Fibroblast of mammary gland (primary cell): Measurements from ENCODE around the gene NECAB2.

ENCODE experiments used
- DNase-seq: peaks from one replicate; pipeline ENCODE4 v3.0.0-alpha.2; 2010; ENCODE audit warnings: low read depth
- H3K4me3 ChIP-seq: 2 replicates; pipeline ENCODE4 v1.5.1; 2011; ENCODE audit warnings: low read depth, mild to moderate bottlenecking, low read length, moderate library complexity; ENCODE audit not compliant: control insufficient read depth
- TF ChIP-seq, protein P1 (sequence below): conservative IDR thresholded peaks from 2 replicates; pipeline ENCODE4 v1.5.1; 2011; ENCODE audit warnings: low read depth, low read length, inconsistent platforms; ENCODE audit not compliant: control insufficient read depth, insufficient read depth

The NECAB2 gene

DNA sequence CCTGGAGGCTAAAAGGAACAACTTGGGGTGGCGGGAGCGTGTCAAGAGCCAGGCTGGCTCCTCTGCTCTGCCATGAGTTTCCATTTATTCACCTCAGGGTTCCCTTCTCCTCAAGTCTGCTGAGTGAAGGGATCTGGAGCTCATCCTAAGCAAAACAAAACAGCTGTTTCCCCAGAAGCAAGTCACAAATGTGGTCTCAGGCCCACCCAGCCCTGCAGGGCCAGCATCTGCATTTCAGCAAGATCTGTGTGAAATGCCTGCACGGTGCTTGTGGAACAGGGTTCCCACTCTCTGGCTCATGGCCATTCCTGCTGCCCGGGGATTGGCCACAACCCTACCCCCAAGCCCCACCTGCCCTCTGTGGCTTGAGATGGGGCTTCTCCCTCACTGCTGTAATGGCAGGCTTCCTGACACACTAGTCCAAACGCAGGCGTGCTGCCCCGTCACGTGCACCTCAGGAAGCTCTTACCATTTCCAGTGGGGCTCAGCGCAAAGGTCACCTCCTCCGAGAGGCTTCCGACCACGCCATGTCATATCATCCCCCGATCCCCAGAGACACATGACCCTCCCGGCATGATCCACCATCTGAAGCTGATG is 72.3 kb downstream of the NECAB2 start:
- no peak overlapping the region for H3K4me3 ChIP-seq
- TF ChIP-seq, protein P1, sequence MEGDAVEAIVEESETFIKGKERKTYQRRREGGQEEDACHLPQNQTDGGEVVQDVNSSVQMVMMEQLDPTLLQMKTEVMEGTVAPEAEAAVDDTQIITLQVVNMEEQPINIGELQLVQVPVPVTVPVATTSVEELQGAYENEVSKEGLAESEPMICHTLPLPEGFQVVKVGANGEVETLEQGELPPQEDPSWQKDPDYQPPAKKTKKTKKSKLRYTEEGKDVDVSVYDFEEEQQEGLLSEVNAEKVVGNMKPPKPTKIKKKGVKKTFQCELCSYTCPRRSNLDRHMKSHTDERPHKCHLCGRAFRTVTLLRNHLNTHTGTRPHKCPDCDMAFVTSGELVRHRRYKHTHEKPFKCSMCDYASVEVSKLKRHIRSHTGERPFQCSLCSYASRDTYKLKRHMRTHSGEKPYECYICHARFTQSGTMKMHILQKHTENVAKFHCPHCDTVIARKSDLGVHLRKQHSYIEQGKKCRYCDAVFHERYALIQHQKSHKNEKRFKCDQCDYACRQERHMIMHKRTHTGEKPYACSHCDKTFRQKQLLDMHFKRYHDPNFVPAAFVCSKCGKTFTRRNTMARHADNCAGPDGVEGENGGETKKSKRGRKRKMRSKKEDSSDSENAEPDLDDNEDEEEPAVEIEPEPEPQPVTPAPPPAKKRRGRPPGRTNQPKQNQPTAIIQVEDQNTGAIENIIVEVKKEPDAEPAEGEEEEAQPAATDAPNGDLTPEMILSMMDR, result no peak
- DNase-seq, result no peak

DNA sequence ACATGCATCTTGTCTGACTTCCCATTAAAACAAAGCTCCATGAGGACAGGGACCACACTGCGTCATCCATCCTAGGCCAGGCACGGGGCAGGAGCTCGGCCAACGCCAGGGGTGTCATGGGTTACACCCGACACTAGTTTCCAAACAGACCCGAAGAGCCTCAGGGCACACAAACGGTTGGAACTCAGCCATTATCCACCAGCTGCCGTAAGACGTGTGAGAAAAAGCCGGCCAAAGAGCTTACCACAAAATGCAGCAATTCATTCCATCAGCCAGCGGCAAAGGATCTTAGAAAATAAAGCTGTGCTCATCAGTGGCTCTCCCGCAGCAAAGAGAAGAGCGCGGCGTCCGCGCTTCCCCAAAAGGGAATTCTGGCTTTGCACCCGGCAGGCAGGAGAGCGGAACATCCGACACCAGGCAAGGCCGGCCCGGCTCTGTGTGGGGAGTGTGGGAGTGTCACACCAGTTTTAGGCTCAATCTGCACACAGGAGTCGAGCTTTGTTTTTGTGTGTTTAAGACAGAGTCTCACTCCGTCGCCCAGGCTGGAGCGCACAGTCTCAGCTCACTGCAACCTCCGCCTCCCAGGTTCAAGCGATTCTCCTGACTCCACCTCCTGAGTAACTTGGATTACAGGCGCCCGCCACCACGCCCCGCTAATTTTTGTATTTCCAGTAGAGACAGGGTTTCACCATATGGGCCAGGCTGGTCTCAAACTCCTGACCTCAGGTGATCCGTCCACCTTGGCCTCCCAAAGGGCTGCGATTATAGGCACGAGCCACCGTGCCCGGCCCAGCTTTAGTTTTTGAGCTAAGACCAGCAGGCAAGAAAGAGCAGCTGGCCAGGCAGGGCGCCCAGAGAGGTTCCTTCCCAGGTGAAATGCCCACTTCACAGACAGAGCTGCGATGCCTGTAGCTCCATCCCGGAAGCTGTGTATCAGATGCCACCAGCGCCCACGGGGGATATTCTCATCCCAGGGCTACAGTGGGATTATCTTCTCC is 73.1 kb downstream of the NECAB2 start:
- DNase-seq, result no peak
- H3K4me3 ChIP-seq, result no peak overlapping the region
- TF ChIP-seq, protein P1, result no peak

DNA sequence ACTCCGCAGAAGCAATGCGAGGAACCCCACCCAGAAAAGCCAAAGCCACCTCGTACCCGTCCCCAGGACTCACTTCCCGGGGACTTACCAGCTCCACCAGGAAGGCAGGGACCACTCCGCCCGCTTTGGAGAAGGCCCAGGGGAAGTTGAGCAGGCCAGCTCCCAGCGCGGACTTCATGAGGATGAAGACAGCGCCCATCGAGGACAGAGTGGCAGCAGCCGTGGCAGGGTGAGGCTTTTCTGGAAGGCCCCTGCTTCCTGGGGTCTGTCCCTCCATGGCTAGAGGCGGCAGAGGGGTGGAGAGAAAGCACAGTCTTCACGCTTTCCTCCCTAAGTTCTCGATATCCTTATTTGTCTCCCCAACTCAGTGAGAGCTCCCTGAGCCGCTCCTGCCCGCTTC is 73.8 kb downstream of the NECAB2 start:
- H3K4me3 ChIP-seq, result no peak overlapping the region
- TF ChIP-seq, protein P1, result no peak
- no peak for DNase-seq

DNA sequence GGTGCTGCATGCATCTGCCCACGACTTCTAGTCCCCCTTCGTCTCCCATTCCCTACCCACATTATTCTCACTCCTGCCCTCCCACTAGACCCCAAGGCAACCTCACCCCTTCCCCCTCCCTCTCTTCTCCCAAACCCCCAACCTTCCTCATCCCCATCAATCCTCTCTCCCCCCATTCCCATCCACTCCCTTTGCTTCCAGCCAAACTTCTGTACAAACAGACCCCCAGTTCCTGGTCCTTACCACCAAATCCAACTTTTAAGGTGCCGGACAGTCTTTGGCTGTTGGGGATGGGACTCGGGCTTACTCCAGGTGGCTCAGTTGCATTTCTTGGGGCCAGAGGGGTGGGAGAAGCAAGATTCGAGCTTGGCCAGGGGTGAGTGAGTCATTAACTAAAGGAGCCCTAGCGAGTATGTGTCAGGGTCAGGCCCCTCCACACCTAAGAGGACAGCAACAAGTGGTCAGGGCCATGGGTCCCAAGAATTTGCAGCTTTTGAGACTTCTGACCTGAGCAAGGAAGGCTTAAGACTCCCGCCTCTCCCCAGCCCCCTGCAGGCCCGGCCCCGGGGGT is 74.3 kb downstream of the NECAB2 start, which contains the start of gene SLC38A8:
SLC38A8 (minus strand) TSS at position 488 of the 571 bp plus-strand sequence. CDS start 638 bp downstream, outside the sequence.
- TF ChIP-seq, protein P1, result no peak
- no peak for DNase-seq
- H3K4me3 ChIP-seq, result no peak within 1 kb of the TSS

DNA sequence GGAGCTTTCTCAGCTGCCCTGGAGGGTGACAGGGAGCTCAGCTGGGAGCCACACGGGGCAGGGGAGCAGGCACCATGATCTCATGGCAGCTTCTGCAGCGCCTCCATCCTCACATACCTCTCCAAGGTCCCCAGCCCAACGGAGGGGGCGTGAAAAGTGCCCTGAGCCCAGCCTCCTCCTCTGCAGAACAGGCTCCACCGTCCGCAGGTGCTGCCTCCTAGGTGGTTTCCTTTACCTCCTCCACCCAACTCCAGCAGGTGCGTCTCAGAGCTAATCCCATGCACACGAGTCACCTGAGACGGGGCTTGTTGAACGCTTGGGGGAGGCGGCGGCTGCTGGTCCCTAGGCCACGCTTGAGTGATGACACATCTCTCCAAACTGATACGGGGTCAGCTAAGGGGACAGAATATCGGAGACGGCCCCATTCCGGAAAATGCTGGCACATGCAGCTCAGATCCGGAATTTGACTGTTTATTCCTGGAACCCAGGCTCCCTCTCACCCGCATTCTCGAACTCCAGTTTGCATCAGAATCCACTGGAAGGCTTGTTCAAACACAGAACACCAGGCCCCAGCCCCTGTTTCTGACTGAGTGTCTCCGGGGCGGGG is 74.9 kb downstream of the NECAB2 start:
- TF ChIP-seq, protein P1, result no peak
- DNase-seq, result no peak
- H3K4me3 ChIP-seq, result no peak overlapping the region

DNA sequence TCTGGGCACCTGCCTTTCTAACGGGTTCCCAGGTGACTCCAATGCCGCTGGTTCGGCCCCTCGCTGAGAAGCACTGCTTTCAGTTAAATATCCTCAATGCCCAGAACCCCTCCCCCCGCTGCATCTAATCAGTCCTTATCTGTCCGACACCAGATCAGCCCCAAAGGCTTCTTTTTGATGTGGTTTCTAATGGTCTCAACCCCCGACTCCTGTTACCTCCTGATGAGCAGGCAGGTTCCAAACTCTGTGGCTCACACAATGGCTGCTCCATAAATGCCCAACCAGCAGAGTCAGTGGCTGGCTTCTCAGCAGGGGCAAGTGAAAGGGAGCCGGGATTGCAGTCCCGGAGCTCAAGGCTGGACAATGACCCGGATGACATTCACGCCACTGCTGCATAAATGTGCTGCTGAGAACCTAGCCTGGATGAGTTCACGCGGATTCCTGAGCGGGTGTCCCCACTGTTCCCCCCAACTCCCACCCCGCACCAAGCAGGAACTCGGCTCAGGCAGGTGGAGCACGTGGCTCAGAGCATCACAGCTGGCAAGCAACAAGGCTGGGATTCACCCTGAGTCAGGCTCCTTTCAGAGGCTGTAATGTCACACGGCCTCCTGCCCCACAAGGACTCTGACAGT is 75.6 kb downstream of the NECAB2 start:
- DNase-seq, result peak; percentile 17
- TF ChIP-seq, protein P1, result no peak
- no peak overlapping the region for H3K4me3 ChIP-seq
